NCI-H2171 (cell line): Measurements from ENCODE around the gene MID1.

Experiments used
- DNase-seq: peaks from one replicate; lab custom pipeline; 2025; lab: John Stamatoyannopoulos, UW

Gene MID1

GRCh38 chrX:10576777-10577447, 43.5 kb downstream of the MID1 start:
- no peak for DNase-seq

- DNase-seq: no peak
These were observed 44.2 kb downstream of the MID1 start for GRCh38 chrX:10576186-10576585.

- no peak for DNase-seq
These were observed 45.7 kb downstream of the MID1 start for GRCh38 chrX:10574663-10575062.

- no peak for DNase-seq
These were observed 49.1 kb downstream of the MID1 start for GRCh38 chrX:10571260-10571659.

GRCh38 chrX:10570601-10571000, 49.8 kb downstream of the MID1 start:
- DNase-seq: no peak

- no peak for DNase-seq
These were observed 50.4 kb downstream of the MID1 start for GRCh38 chrX:10569946-10570345.

- no peak for DNase-seq
These were observed 52.0 kb downstream of the MID1 start for GRCh38 chrX:10568428-10568827.

- no peak for DNase-seq
These were observed 53.2 kb downstream of the MID1 start for GRCh38 chrX:10567136-10567535.

- DNase-seq: no peak
These were observed 53.7 kb downstream of the MID1 start for GRCh38 chrX:10566716-10567097.

- no peak for DNase-seq
These were observed 55.9 kb downstream of the MID1 start for GRCh38 chrX:10564484-10564883.

- no peak for DNase-seq
These were observed 63.2 kb downstream of the MID1 start for GRCh38 chrX:10557166-10557565.

GRCh38 chrX:10556405-10556804, 64.0 kb downstream of the MID1 start:
- no peak for DNase-seq

- no peak for DNase-seq
These were observed 64.5 kb downstream of the MID1 start for GRCh38 chrX:10555846-10556245.

- DNase-seq: no peak
These were observed 65.6 kb downstream of the MID1 start for GRCh38 chrX:10554612-10555270.

- no peak for DNase-seq
These were observed 71.1 kb downstream of the MID1 start for GRCh38 chrX:10549280-10549679.

GRCh38 chrX:10548688-10549087, 71.7 kb downstream of the MID1 start:
- DNase-seq: no peak

- DNase-seq: no peak
These were observed 74.5 kb downstream of the MID1 start for GRCh38 chrX:10545882-10546281.

- DNase-seq: no peak
These were observed 77.8 kb downstream of the MID1 start for GRCh38 chrX:10542586-10542985.

- DNase-seq: no peak
These were observed 81.6 kb downstream of the MID1 start for GRCh38 chrX:10538831-10539230.

- no peak for DNase-seq
These were observed 83.1 kb downstream of the MID1 start for GRCh38 chrX:10537308-10537707.

- DNase-seq: no peak
These were observed 83.6 kb downstream of the MID1 start for GRCh38 chrX:10536744-10537143.

- DNase-seq: no peak
These were observed 85.8 kb downstream of the MID1 start for GRCh38 chrX:10534611-10535010.

GRCh38 chrX:10533696-10534365, 86.6 kb downstream of the MID1 start:
- DNase-seq: no peak
